CD14-positive monocyte (primary cell): ENCODE data around the gene NFAM1. TPM values are rescaled to one million over a fixed set of nuclear protein-coding genes. Genes with fewer than 3 reads are reported as not detected.

Experiments used
- DNase-seq, 3 donors: peaks; one replicate each; pipeline ENCODE4 v3.0.0-alpha.2; 2011 to 2022
- H2AFZ ChIP-seq: 2 replicates; pipeline ENCODE4 v1.6.0; 2012; ENCODE audit warnings: mild to moderate bottlenecking, low read depth, low read length, inconsistent platforms; ENCODE audit not compliant: insufficient read depth, poor library complexity, severe bottlenecking
- H3K27ac ChIP-seq, 2 donors: 1 replicate in 1 of 2; 2 replicates in 1 of 2; pipeline ENCODE4 v1.5.1; 2012 to 2013; ENCODE audit warnings: low read length in 2 of 2, control low read depth in 1 of 2, inconsistent platforms in 1 of 2, low read depth in 1 of 2, mild to moderate bottlenecking in 1 of 2
- H3K27me3 ChIP-seq, 2 donors: one replicate each; pipeline versions ENCODE4 v1.6.0 to v1.6.1; 2011 to 2013; ENCODE audit warnings: low read length in 2 of 2; ENCODE audit not compliant: control insufficient read depth in 2 of 2, insufficient read depth in 2 of 2
- H3K36me3 ChIP-seq, 2 donors: replicated peaks in 1 of 2; 1 replicate in 1 of 2; 2 replicates in 1 of 2; pipeline versions ENCODE4 v1.5.1 to v1.6.1; 2012 to 2013; ENCODE audit warnings: low read length in 2 of 2, control low read depth in 1 of 2, inconsistent platforms in 1 of 2, mild to moderate bottlenecking in 1 of 2; ENCODE audit not compliant: insufficient read depth in 2 of 2, control insufficient read depth in 1 of 2
- H3K4me1 ChIP-seq, 2 donors: 1 replicate in 1 of 2; 2 replicates in 1 of 2; pipeline versions ENCODE4 v1.5.1 to v1.6.1; 2012 to 2013; ENCODE audit warnings: low read length in 2 of 2, control low read depth in 1 of 2, inconsistent platforms in 1 of 2, mild to moderate bottlenecking in 1 of 2, moderate library complexity in 1 of 2; ENCODE audit not compliant: insufficient read depth in 2 of 2, control insufficient read depth in 1 of 2
- H3K4me2 ChIP-seq: replicated peaks from 2 replicates; pipeline ENCODE3; 2012; ENCODE audit warnings: low read length, moderate library complexity, mild to moderate bottlenecking; ENCODE audit not compliant: poor library complexity, severe bottlenecking; ENCODE audit errors: extremely low read depth
- H3K4me3 ChIP-seq, 3 experiments: fragments of 200-600 bp in 1 of 3; sonication (generic) in 1 of 3; replicated peaks in 1 of 3; 1 replicate in 2 of 3; 2 replicates in 1 of 3; pipeline ENCODE4 v1.5.1; 2011 to 2013; ENCODE audit warnings: low read length in 3 of 3, mild to moderate bottlenecking in 3 of 3, control low read depth in 2 of 3, low read depth in 2 of 3, inconsistent platforms in 1 of 3, moderate library complexity in 1 of 3
- H3K79me2 ChIP-seq: 2 replicates; pipeline ENCODE4 v1.6.0; 2012; ENCODE audit warnings: mild to moderate bottlenecking, control low read depth, inconsistent platforms, low read length, moderate library complexity; ENCODE audit not compliant: insufficient read depth
- H3K9ac ChIP-seq: 2 replicates; pipeline ENCODE4 v1.6.0; 2017; ENCODE audit warnings: low read length, mild to moderate bottlenecking; ENCODE audit not compliant: insufficient read depth, poor library complexity, severe bottlenecking
- H3K9me3 ChIP-seq, 2 donors: replicated peaks in 1 of 2; 1 replicate in 1 of 2; 2 replicates in 1 of 2; pipeline versions ENCODE4 v1.5.1 to v1.6.1; 2012 to 2013; ENCODE audit warnings: low read length in 2 of 2, control low read depth in 1 of 2; ENCODE audit not compliant: control insufficient read depth in 1 of 2, insufficient read depth in 1 of 2
- H4K20me1 ChIP-seq: 2 replicates; pipeline ENCODE4 v1.6.0; 2012; ENCODE audit warnings: mild to moderate bottlenecking, low read length, control low read depth, moderate library complexity; ENCODE audit not compliant: insufficient read depth
- H3K27ac Mint-ChIP-seq, 7 donors: one replicate each; pipeline ENCODE4 v1.8.0; 2020; ENCODE audit warnings: mild to moderate bottlenecking in 7 of 7, mixed read lengths in 7 of 7, moderate library complexity in 6 of 7, inconsistent platforms in 2 of 7
- H3K27me3 Mint-ChIP-seq, 3 donors: one replicate each; pipeline ENCODE4 v1.8.0; 2021 to 2022; ENCODE audit warnings: low read depth in 3 of 3, mild to moderate bottlenecking in 3 of 3, mixed read lengths in 3 of 3, moderate library complexity in 3 of 3, inconsistent platforms in 1 of 3
- H3K36me3 Mint-ChIP-seq, 2 donors: one replicate each; pipeline ENCODE4 v1.8.0; 2020; ENCODE audit warnings: mixed read lengths in 2 of 2, inconsistent platforms in 1 of 2, mild to moderate bottlenecking in 1 of 2
- H3K4me1 Mint-ChIP-seq: one replicate; pipeline ENCODE4 v1.8.0; 2020; ENCODE audit warnings: mild to moderate bottlenecking, mixed read lengths
- H3K4me3 Mint-ChIP-seq, 2 donors: one replicate each; pipeline ENCODE4 v1.8.0; 2020; ENCODE audit warnings: mild to moderate bottlenecking in 2 of 2, mixed read lengths in 2 of 2, moderate library complexity in 1 of 2
- H3K9me3 Mint-ChIP-seq, 7 donors: one replicate each; pipeline ENCODE4 v1.8.0; 2020 to 2022; ENCODE audit warnings: mixed read lengths in 7 of 7, mild to moderate bottlenecking in 6 of 7, moderate library complexity in 6 of 7, inconsistent platforms in 2 of 7
- WGBS: methylation state at CpG from one replicate; pipeline ENCODE4 v1.1.5; 2013; ENCODE audit warnings: missing lambda C conversion rate; ENCODE audit not compliant: insufficient coverage; 5-methylcytosine and 5-hydroxymethylcytosine counted together
- intact Hi-C, 2 donors: fragments of 100-400 bp; cut with micrococcal nuclease; formaldehyde crosslinking; loops; one replicate each; pipeline versions ENCODE4 v1.15.0 to v1.15.1; 2023
- polyA plus RNA-seq, 3 donors: library from polyadenylated mRNA; depleted of rRNA in 1 of 3; unstranded in 2 of 3; stranded (reverse) in 1 of 3; fragments of 300-500 nt in 2 of 3; fragments of >200 nt in 1 of 3; fragmentation: Illumina TruSeq in 2 of 3; gene quantifications; 1 replicate in 2 of 3; 2 replicates in 1 of 3; pipeline ENCODE4 v1.2.3, GENCODE V29; 2012 to 2021
- TF ChIP-seq, protein P1 (sequence below): fragments of 200-600 bp; IDR thresholded peaks from one replicate; pipeline ENCODE4 v1.8.0; 2022; ENCODE audit warnings: antibody characterized with exemption, mild to moderate bottlenecking

NFAM1 gene
- polyA plus RNA-seq, 3 donors: 36.0 to 71.0 (median 69.7) TPM

DNA sequence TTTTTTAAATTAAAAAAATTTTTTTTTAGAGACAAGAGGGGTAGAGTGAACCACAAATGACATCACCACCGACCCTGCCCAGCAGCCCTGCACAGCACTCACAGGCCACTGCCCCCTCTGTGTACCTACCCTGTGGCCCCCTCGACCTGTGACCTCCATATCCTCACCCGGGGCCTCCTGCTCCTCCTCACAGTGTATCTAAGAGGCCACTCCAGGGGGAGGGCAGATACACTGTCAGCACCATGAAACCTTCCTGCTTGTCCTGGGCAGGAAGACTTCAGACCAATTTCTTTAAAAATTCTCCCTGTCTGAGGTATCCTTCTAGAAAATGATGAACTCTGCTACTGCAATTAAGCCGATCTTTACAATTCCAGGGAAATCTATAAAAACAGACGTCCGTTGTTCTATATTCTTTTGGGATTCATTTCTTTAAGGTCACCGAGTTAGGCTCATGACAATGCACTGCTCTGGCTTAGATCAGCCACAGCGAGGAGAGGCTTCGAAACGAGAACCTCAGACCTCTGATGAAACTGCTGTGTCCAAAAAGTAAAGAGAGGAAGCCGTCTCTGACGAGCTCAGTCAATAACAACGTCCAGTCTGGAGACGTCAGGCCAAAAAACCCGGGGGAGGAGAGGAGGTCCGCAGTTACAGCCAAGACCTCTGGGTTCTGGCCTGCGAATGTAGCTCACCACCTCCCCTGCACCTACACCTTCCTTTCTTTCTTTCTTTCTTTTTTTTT is 17.5 kb downstream of the NFAM1 start:
- H3K79me2 ChIP-seq: peaks cover 91% of the 10 kb centered on the region
- no peaks in the 10 kb centered on the region for H3K9me3 ChIP-seq
- H3K4me1 ChIP-seq: peaks cover 13 to 18% of the 10 kb centered on the region in 2 donors
- H3K9ac ChIP-seq: no peak overlapping the region
- H3K4me3 ChIP-seq: no peak overlapping the region
- H3K36me3 Mint-ChIP-seq: peaks cover 60 to 93% of the 10 kb centered on the region in 2 donors
- H3K9me3 Mint-ChIP-seq: peaks cover 0 to 3% (median 0%) of the 10 kb centered on the region in 7 donors
- TF ChIP-seq, protein P1, sequence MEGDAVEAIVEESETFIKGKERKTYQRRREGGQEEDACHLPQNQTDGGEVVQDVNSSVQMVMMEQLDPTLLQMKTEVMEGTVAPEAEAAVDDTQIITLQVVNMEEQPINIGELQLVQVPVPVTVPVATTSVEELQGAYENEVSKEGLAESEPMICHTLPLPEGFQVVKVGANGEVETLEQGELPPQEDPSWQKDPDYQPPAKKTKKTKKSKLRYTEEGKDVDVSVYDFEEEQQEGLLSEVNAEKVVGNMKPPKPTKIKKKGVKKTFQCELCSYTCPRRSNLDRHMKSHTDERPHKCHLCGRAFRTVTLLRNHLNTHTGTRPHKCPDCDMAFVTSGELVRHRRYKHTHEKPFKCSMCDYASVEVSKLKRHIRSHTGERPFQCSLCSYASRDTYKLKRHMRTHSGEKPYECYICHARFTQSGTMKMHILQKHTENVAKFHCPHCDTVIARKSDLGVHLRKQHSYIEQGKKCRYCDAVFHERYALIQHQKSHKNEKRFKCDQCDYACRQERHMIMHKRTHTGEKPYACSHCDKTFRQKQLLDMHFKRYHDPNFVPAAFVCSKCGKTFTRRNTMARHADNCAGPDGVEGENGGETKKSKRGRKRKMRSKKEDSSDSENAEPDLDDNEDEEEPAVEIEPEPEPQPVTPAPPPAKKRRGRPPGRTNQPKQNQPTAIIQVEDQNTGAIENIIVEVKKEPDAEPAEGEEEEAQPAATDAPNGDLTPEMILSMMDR: no peak
- peak overlapping the region; percentile 10 to 84 (median 72) for H3K27ac Mint-ChIP-seq
- H3K27me3 ChIP-seq: no peaks in the 10 kb centered on the region
- H3K4me3 Mint-ChIP-seq: no peak overlapping the region
- H3K4me1 Mint-ChIP-seq: peaks cover 39% of the 10 kb centered on the region
- no peak overlapping the region for H3K4me2 ChIP-seq
- H3K27me3 Mint-ChIP-seq: no peaks in the 10 kb centered on the region
- H3K27ac ChIP-seq: no peak overlapping the region
- peaks cover 78 to 95% of the 10 kb centered on the region in 2 donors for H3K36me3 ChIP-seq
- 74% methylated on average over 11 of the region's 17 CpGs for WGBS
- intact Hi-C loops: no loop called here
- H2AFZ ChIP-seq: no peak overlapping the region
- peak in 1 of 3 donors; percentile 44 for DNase-seq
- peaks cover 100% of the 10 kb centered on the region for H4K20me1 ChIP-seq

DNA sequence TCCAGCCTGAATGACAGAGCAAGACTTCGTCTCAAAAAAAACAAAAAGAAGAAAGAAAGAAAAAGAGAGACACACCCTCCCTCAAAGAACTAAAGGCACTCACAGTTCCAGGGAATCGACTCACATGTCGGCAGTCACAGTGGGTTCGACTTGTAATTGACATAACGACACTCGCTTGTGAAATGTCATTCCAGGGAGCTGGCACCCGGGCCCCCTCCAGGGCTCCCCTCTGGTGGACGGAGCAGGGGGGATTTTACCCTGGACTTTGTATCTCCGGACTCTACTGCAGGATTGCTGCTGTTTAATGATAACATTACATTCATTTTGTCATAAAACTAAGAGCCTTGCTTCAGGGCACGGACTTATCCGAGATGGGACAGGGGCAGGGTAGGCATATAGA is 18.2 kb downstream of the NFAM1 start:
- H3K9me3 Mint-ChIP-seq: peaks cover 0 to 3% (median 0%) of the 10 kb centered on the region in 7 donors
- no peaks in the 10 kb centered on the region for H3K27me3 ChIP-seq
- DNase-seq: no peak
- peaks cover 32% of the 10 kb centered on the region for H3K4me1 Mint-ChIP-seq
- no peak overlapping the region for H3K9ac ChIP-seq
- peaks cover 78 to 95% of the 10 kb centered on the region in 2 donors for H3K36me3 ChIP-seq
- H3K36me3 Mint-ChIP-seq: peaks cover 60 to 93% of the 10 kb centered on the region in 2 donors
- peak overlapping the region in 4 of 7 donors; percentile 2 to 79 (median 43) for H3K27ac Mint-ChIP-seq
- H3K4me2 ChIP-seq: no peak overlapping the region
- H3K4me3 ChIP-seq: no peak overlapping the region
- peaks cover 88% of the 10 kb centered on the region for H3K79me2 ChIP-seq
- intact Hi-C loops: no loop called here
- H3K27ac ChIP-seq: no peak overlapping the region
- H4K20me1 ChIP-seq: peaks cover 100% of the 10 kb centered on the region
- H2AFZ ChIP-seq: no peak overlapping the region
- WGBS: 97% methylated on average over 6 of the region's 11 CpGs
- H3K4me3 Mint-ChIP-seq: no peak overlapping the region
- TF ChIP-seq, protein P1: no peak
- H3K9me3 ChIP-seq: no peaks in the 10 kb centered on the region
- peaks cover 5 to 11% of the 10 kb centered on the region in 2 donors for H3K4me1 ChIP-seq
- no peaks in the 10 kb centered on the region for H3K27me3 Mint-ChIP-seq
